SU-DHL-6 (cell line): Measurements from ENCODE around the gene PSME2.

Experiments
- H2AFZ ChIP-seq: fragments of 200-600 bp; sonication (generic); 2 replicates; pipeline ENCODE4 v1.6.1; 2014; ENCODE audit warnings: low read depth, mild to moderate bottlenecking, moderate library complexity, mixed read lengths, antibody characterized with exemption, low read length; ENCODE audit not compliant: severe bottlenecking
- H3F3A ChIP-seq: fragments of 200-600 bp; shearing (Covaris generic); 2 replicates; pipeline ENCODE4 v1.6.0; 2016; ENCODE audit warnings: antibody characterized with exemption, mild to moderate bottlenecking; ENCODE audit not compliant: insufficient read depth
- H3K27ac ChIP-seq: fragments of 200-600 bp; sonication (generic); 2 replicates; pipeline ENCODE4 v1.5.1; 2016; ENCODE audit warnings: low read depth, mild to moderate bottlenecking, low read length, moderate library complexity, mixed read lengths
- H3K27me3 ChIP-seq: fragments of 200-600 bp; sonication (generic), shearing (Covaris generic); 2 replicates; pipeline ENCODE4 v1.6.0; 2014; ENCODE audit warnings: mild to moderate bottlenecking, low read length
- H3K36me3 ChIP-seq: fragments of 200-600 bp; sonication (generic); 2 replicates; pipeline ENCODE4 v1.6.1; 2014; ENCODE audit warnings: mild to moderate bottlenecking, low read length, mixed read lengths
- H3K4me2 ChIP-seq: fragments of 300-600, 200-600 bp; shearing (Covaris generic), sonication (generic); 2 replicates; pipeline ENCODE4 v1.6.0; 2014; ENCODE audit warnings: low read length, low read depth, mild to moderate bottlenecking; ENCODE audit not compliant: poor library complexity, severe bottlenecking
- H3K4me3 ChIP-seq: fragments of 200-600 bp; sonication (generic); 2 replicates; pipeline ENCODE4 v1.5.1; 2014; ENCODE audit warnings: antibody characterized with exemption, low read length, mild to moderate bottlenecking, mixed read lengths; ENCODE audit not compliant: insufficient read depth, poor library complexity, severe bottlenecking
- H3K79me2 ChIP-seq: fragments of 200-600 bp; sonication (generic); 2 replicates; pipeline ENCODE4 v1.6.1; 2014; ENCODE audit warnings: mild to moderate bottlenecking, low read length, moderate library complexity; ENCODE audit not compliant: insufficient read depth
- H3K9ac ChIP-seq: fragments of 200-600 bp; sonication (generic); 2 replicates; pipeline ENCODE4 v1.7.0; 2014; ENCODE audit warnings: mild to moderate bottlenecking, low read length
- H3K9me2 ChIP-seq: fragments of 200-600 bp; sonication (generic); replicated peaks from 2 replicates; pipeline ENCODE4 v1.6.1; 2014; ENCODE audit warnings: low read length; ENCODE audit not compliant: insufficient read depth
- H3K9me3 ChIP-seq: fragments of 200-600 bp; sonication (generic); 2 replicates; pipeline ENCODE4 v1.6.1; 2014; ENCODE audit warnings: low read length, mixed read lengths; ENCODE audit not compliant: insufficient read depth
- H4K20me1 ChIP-seq: fragments of 200-600 bp; sonication (generic); 2 replicates; pipeline ENCODE4 v1.6.1; 2014; ENCODE audit warnings: low read depth, mild to moderate bottlenecking, antibody characterized with exemption, low read length, moderate library complexity, mixed read lengths
- EZH2phosphoT487 ChIP-seq: fragments of 200-600 bp; sonication (generic), shearing (Covaris generic); conservative IDR thresholded peaks from 2 replicates; pipeline ENCODE4 v1.6.1; 2018; ENCODE audit warnings: mild to moderate bottlenecking, antibody characterized with exemption, low read length, moderate library complexity, mixed read lengths
- TF ChIP-seq, protein P1 (sequence below): fragments of 200-600 bp; sonication (generic); IDR thresholded peaks from one replicate; pipeline ENCODE4 v1.5.1; 2017; ENCODE audit warnings: antibody characterized with exemption, mild to moderate bottlenecking, low read length, moderate library complexity; ENCODE audit not compliant: insufficient read depth, poor library complexity, severe bottlenecking

Gene PSME2

DNA sequence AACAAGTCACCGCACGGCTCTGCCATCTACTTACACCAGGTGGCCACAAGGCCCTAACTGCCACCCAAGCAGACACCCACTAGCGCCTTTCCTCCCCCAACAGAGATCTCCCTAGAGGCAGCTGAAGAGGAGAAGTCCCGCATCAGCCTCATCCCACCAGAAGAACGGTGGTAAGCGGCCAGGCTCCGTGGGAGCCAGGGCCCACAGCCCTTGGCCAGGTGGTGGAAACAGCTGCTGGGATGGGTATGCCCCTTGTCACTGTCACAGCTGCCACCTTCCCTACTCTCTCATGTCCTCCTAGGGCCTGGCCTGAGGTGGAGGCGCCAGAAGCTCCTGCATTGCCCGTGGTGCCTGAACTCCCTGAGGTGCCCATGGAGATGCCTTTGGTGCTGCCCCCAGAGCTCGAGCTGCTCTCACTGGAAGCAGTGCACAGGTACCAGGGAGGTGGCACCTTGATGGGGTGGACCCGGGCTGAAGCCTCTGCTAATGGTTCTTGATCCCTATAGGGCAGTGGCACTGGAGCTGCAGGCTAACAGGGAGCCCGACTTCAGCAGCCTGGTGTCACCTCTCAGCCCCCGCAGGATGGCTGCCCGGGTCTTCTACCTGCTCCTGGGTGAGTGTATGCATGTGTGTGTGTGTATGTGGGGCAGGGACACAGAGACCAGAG, 33.0 kb upstream of the PSME2 start:
- Histone ChIP-seq H3F3A (no peaks in the 10 kb centered on the region), H3K4me2 (no peak overlapping the region), H3K27me3 (no peaks in the 10 kb centered on the region), H3K36me3 (no peaks in the 10 kb centered on the region), H3K27ac (no peak overlapping the region), H3K9ac (no peak overlapping the region), H4K20me1 (no peaks in the 10 kb centered on the region), H3K79me2 (no peaks in the 10 kb centered on the region), H2AFZ (no peak overlapping the region), H3K9me2 (no peaks in the 10 kb centered on the region), H3K4me3 (no peak overlapping the region), H3K9me3 (no peaks in the 10 kb centered on the region)
- TF ChIP-seq, protein P1, sequence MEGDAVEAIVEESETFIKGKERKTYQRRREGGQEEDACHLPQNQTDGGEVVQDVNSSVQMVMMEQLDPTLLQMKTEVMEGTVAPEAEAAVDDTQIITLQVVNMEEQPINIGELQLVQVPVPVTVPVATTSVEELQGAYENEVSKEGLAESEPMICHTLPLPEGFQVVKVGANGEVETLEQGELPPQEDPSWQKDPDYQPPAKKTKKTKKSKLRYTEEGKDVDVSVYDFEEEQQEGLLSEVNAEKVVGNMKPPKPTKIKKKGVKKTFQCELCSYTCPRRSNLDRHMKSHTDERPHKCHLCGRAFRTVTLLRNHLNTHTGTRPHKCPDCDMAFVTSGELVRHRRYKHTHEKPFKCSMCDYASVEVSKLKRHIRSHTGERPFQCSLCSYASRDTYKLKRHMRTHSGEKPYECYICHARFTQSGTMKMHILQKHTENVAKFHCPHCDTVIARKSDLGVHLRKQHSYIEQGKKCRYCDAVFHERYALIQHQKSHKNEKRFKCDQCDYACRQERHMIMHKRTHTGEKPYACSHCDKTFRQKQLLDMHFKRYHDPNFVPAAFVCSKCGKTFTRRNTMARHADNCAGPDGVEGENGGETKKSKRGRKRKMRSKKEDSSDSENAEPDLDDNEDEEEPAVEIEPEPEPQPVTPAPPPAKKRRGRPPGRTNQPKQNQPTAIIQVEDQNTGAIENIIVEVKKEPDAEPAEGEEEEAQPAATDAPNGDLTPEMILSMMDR = no peak
- no peak for TF ChIP-seq EZH2phosphoT487

- Histone ChIP-seq H4K20me1 (no peaks in the 10 kb centered on the region), H3K79me2 (no peaks in the 10 kb centered on the region), H2AFZ (no peak overlapping the region), H3K4me2 (no peak overlapping the region), H3F3A (no peaks in the 10 kb centered on the region), H3K4me3 (no peak overlapping the region), H3K36me3 (no peaks in the 10 kb centered on the region), H3K9ac (no peak overlapping the region), H3K9me2 (no peaks in the 10 kb centered on the region), H3K27me3 (no peaks in the 10 kb centered on the region), H3K27ac (no peak overlapping the region), H3K9me3 (no peaks in the 10 kb centered on the region)
- TF ChIP-seq, protein P1 = no peak
- no peak for TF ChIP-seq EZH2phosphoT487
Observed at GRCh38 chr14:24178399-24179178, 32.2 kb upstream of the PSME2 start.

GRCh38 chr14:24177891-24178290, 31.5 kb upstream of the PSME2 start:
- no peaks in the 10 kb centered on the region for H3K9me3 ChIP-seq
- H3K9me2 ChIP-seq = no peaks in the 10 kb centered on the region
- H3K27me3 ChIP-seq = no peaks in the 10 kb centered on the region
- no peak overlapping the region for H2AFZ ChIP-seq
- H4K20me1 ChIP-seq = no peaks in the 10 kb centered on the region
- no peaks in the 10 kb centered on the region for H3F3A ChIP-seq
- no peak overlapping the region for H3K27ac ChIP-seq
- no peak for TF ChIP-seq EZH2phosphoT487
- TF ChIP-seq, protein P1 = no peak
- H3K4me2 ChIP-seq = no peak overlapping the region
- H3K9ac ChIP-seq = no peak overlapping the region
- H3K36me3 ChIP-seq = no peaks in the 10 kb centered on the region
- no peak overlapping the region for H3K4me3 ChIP-seq
- no peaks in the 10 kb centered on the region for H3K79me2 ChIP-seq
